Activated CD8-positive, alpha-beta memory T cell treated with anti-CD3 and anti-CD28 coated beads, Interleukin-2, amount 50 U/mL, for 1 hour (primary cell): ENCODE results near the gene MAP2K3.

ENCODE experiments used
- DNase-seq: peaks from one replicate; pipeline ENCODE4 v3.0.0-alpha.2; 2020; ENCODE audit errors: extremely low read depth

The MAP2K3 gene

DNA sequence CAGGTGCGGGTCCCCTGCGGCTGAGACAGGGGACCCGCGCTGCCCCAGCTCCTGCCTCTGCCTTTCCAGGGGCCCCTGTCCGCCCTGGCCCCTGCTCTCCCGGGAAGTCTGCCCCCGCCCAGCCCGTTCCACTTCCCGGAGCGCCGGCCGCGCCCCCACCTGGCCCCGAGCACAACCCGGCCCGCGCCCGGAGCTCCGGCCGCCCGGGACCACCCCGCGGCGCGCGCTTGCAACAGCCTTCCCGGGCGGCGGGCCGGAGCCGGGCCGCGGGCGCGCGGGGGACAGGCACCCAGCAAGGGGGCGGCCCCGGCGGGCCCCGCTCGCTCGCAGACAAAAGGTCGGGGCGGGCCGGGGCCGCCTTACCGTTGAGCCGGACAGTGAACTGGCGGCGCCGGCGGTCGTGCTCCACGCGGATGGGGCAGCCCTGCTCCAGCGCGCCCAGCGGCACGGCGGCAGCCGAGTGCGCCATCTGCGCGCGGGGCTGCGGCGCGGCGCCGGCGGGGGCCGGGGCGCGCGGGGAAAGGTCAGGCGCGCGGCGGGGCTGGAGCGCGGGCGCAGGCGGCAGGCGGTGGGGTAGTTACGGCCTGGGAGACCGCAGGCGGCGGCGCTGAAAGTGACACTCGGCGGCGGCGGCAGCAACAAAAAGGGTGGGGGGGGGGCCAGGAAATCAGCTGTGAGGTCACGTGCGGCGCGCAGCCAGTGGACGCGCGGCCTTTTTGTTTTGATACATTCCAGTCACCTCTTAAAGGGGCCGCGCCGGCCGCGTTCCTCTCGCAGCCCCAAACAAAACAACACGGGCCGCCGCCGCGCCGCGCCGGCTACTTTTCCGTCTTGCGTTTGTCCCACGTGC, 31.5 kb upstream of the MAP2K3 start, which contains the start of gene NATD1:
Gene NATD1 (minus strand): TSS at position 615 of the 850 bp plus-strand sequence. CDS start 146 bp downstream, at position 469.
- peak; percentile 49 for DNase-seq

GRCh38 chr17:21253646-21254441, 30.7 kb upstream of the MAP2K3 start:
- DNase-seq = no peak

DNA sequence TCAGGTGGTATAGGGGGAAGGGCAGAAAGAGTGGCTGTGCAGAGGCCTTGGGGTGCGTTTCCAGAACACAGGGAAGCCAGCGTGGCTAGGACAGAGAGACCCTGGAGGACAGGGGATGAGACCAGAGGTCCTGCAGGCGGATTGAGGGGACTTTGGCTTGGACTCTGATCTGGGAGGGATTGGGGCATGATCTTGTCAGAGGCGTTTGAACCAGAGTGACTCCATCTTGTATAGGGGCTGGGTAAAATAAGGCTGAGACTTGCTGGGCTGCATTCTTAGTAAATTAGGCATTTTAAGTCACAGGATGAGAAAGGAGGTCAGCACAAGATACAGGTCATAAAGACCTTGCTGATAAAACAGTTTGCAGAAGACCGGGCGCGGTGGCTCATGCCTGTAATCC, 25.9 kb upstream of the MAP2K3 start:
- no peak for DNase-seq

DNA sequence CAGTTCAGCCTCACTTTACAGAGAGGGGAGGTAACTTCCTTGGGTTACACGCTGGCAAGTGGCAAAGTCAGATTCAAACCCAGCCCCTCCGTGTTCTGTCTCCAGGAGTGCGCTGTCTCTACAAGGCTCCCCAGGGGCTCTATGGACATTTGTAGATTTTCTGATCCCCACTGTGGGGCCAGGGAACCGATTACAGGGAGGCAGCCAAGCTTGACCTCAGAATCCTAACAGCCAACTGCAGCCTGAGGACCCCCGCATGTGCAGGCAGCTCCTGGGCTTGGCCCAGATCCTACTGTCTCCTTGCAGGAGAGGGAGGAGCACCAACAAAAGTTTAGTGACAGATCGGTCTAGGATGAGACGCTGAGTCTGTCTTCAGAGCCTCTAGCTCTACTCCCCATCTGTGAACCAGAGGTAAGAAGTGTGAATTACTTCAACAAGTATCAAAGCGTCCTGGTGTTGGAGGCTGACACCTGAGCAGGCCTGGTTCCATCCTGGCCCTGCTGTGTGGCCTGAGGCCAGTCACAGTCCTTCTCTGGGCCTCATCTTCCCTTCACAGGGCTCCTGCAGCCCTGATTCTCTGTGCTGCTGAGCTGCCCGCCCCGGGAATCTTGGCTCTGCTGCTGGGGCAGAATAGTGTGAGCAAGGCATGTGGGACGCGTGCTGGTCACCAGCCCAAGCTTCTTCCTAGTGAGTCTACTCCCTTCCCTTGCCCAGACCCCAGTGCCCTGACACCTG, 22.1 kb upstream of the MAP2K3 start:
- DNase-seq = no peak

DNA sequence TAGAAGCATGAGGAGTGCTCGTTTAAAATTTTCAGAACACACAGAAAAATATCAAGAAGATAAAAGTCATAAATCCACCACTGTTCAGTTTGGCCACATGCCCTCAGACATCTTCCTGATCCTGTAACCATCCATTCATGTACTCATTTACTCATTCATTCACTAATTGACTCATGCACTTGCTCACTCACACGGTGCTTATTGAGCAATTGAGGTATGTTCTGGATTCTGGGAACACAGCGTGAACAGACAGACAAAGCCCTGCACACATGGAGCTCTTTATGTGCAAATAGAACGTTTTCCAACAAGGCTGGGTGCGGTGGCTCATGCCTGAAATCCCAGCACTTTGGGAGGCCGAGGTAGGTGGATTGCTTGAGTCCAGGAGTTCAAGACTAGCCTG, 21.1 kb upstream of the MAP2K3 start:
- DNase-seq = no peak

DNA sequence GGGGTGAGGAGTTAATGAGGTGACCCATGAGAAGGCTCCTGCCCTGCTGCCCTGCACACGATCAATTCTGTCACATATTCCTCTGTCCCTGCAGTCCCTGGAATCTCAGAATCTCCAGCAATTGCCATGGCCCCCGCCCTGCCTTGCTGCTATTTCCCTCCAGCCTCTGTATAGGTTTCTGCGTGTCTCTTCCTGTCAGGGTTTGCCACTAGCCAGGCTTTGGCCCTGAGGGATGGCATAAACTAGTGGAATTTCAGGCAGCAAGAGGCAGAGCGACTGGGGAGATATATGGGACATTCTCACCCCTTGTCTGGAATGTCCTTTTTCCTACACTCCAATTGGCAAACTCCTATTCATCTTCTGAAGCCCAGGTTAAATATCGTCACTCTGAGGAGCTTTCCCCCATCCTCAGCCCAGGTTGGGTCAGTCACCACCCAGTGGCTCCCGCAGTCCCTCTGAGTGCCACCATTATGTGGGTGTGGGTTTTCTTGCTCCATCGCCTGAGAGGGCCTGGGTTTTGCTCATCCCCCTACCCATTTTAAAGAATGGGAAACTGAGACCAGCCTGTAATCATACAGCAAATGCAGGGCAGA, 15.8 kb upstream of the MAP2K3 start:
- no peak for DNase-seq

GRCh38 chr17:21269394-21269793, 15.1 kb upstream of the MAP2K3 start:
- no peak for DNase-seq

DNA sequence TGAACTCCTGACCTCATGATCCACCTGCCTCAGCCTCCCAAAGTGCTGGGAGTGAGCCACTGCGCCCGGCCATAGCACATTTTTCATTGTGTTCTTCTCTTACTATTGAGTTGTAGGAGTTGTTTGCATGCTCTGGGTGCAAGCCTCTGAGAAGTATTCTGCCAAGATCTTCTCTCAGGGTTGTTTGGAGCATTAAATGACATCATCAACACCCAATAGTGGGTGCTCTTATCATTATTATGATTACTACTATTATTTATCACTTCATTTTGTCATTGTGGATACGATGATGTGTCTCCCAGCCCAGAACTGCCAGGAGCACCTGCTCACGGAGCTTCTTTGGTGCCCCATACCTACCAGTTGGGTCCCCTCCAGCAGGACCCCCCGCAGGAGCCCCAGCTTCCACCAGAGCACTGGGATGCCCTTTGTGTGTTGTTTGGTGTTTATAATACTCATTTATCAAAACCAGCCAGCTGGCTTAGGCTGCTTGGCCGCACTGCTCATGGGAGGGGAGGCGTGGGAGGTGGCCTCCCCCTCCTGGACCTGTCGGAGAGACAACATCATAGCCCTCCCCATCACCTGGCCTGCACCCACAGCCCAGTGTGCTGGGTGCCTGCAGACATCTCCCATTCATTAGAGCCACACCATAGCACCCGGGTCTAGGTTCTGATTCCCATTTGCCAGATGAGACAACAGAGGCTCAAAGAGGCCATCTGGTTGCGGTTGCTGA, 12.9 kb upstream of the MAP2K3 start:
- no peak for DNase-seq

DNA sequence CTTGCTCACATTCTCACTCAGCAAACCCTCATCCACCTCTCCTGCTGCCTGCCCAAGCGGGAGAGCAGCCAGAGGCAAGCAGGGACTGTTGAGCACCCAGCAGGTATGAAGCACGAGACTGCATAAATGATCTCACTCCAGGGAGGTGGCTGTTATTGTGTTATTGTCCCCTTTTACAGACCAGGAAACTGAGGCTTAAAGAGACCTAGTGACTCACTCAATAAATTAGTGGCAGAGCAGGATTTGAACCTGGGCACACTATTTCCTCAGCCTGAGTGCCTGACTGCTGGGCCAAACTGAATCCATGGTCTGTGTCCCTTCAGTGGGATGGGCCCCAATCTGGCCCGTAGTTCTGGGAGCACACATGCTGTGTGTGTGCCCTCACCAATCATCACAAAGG, 12.3 kb upstream of the MAP2K3 start:
- DNase-seq = no peak

- no peak for DNase-seq
Observed at GRCh38 chr17:21272881-21273792, 11.4 kb upstream of the MAP2K3 start.

- no peak for DNase-seq
Observed at GRCh38 chr17:21275047-21275578, 9.4 kb upstream of the MAP2K3 start.

DNA sequence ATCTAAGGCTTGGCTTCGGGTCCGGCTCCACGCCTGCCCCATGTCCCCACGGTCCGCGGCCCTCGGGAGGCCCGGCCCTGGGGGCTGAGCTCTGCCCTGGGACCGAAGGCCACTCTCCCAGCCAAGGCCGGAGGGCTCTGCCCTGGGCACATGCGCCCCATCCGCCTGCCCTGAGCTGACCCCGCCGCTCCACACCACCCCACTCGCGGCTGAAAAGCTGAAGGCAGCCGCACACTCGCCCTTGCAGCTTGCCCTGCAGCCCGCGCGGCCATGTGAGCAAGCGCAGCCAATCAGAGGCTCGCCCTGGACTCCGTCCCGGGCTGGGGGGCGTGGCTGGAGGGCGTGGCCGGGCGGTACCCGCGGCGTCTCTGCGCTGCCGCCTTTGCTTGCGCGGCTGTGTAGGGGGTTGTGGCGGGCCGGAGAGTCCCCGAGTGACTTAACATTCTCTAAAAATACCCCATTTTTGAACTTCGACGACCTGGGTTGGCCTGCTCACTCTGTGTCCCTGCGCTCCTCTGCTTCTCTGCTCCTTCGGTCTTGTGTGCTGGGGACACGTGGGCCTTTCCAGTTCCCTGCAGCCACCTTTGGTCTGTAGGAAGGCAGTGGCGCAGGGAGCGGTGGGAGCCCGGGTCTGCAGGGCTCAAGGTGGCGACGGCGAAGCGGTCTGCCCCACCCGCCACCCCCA, 8.8 kb upstream of the MAP2K3 start:
- peak; percentile 78 for DNase-seq

DNA sequence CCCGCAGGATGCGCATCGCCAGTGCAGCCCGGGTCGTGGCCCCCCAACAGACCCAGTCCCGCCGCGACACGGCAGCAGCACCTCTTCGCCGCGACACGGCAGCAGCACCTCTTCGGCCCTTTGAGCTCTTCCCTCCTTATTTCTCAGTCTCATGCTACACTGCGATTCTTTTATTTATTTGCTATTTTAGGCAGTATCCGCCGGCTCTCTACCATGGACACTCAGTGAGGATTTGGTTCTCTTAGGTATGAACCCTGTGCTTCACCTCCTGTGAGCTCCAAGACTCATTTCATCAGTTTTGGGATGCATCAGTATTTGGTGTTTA, 8.3 kb upstream of the MAP2K3 start:
- DNase-seq = no peak

DNA sequence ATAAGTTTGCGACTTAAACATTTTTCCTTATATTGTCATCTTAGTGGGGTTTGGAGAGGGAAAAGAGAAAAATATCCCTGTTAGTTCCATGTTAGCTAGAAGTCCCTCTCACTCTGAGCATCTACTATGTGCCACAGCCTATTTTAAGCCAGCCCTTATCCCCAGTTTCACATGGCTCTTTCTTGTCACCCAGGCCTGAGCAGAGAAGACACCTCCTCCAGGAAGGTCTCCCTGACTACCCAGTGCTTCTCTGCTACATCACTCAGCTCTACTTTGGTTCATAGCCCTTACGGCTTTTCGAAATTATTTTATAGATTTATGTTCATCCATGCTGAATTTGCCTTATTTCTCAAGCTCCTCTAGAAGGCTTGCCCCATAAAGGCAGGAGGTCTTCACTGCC, 7.2 kb upstream of the MAP2K3 start:
- DNase-seq = no peak

GRCh38 chr17:21278450-21279197, 5.9 kb upstream of the MAP2K3 start:
- DNase-seq = no peak

- DNase-seq = no peak
Observed at GRCh38 chr17:21279198-21279535, 5.3 kb upstream of the MAP2K3 start.

DNA sequence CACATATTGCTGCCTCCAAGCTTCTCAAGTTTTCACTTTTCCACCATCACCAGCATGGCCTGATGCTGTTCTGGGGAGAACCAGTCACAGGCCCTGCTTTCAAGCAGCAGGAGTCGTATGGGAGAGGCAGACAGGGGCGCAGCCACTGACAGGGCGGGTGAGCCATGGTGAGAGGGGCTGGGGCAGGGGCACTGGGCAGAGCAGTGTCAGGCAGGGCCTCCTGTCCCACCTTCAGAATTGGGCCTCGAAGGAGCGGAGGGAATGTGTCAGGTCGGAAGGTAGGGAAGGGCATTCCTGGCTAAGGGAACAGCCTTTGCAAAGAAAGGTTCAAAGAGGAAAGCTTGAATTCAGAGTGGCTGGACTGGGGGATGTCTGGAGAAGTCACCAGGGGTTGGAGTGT, 4.9 kb upstream of the MAP2K3 start:
- DNase-seq = no peak

- DNase-seq = peak; percentile 74
Observed at GRCh38 chr17:21280081-21280518, 4.4 kb upstream of the MAP2K3 start.

GRCh38 chr17:21282231-21282630, 2.3 kb upstream of the MAP2K3 start:
- no peak for DNase-seq
